ELR (cell line): ENCODE data around the gene LRRC26.

ENCODE experiments used
- DNase-seq: peaks from one replicate; pipeline ENCODE4 v3.0.0-alpha.2; 2015; ENCODE audit warnings: low read depth

The LRRC26 gene

DNA sequence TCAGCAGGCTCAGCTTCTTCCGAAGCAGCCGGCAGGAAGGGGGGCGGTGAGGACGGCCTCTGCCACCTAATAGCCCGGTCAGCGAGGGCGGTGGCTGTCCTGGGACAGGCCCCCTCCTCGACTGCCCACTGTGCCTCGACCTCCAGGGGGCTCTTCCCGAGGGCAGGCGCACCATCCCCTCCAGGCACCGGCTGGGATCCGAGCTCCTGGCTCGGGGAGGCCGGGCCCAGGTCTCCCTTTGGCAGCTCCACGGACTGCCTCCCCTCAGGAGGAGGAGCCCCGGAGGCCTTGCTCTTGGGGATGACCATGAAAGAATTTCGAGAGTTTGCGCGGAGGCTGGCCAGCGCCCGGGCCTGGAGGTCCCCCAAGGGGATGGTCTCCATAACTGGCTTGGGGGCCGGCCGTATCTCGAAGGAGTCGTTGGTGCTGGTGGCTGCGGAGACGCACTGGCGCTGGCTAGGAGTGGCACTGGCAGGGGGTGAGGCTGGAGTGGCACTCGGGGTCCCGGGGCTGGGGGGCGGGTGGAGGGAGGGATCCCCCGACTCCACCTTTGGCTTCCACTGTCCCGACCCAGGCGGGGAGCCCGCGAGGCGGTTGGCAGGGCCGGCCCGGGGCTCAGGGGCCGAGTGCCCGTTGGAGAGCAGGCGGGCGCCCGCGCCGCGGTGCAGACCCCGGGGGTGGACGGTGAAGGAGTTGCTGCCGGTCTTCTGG, 29.7 kb upstream of the LRRC26 start:
- peak; percentile 40 for DNase-seq

DNA sequence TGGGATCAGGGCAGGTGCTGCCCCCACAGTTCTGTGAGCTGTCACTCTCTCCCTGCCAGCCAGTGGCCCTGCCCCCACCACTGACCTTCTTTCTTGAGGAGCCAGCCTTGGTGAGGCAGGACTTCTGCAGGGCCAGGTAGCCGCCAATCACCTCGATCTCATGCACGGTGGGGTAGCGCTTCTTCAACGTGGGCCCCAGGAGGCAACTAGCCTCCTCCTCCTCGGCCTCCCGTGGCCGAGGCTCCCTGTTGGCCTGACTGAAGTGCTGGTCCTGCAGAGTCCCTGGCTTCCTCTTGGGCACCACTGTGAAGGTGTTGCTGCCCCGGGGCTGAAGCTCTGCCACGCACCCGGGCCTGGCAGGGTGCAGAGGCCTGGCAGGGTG, 29.0 kb upstream of the LRRC26 start:
- no peak for DNase-seq

DNA sequence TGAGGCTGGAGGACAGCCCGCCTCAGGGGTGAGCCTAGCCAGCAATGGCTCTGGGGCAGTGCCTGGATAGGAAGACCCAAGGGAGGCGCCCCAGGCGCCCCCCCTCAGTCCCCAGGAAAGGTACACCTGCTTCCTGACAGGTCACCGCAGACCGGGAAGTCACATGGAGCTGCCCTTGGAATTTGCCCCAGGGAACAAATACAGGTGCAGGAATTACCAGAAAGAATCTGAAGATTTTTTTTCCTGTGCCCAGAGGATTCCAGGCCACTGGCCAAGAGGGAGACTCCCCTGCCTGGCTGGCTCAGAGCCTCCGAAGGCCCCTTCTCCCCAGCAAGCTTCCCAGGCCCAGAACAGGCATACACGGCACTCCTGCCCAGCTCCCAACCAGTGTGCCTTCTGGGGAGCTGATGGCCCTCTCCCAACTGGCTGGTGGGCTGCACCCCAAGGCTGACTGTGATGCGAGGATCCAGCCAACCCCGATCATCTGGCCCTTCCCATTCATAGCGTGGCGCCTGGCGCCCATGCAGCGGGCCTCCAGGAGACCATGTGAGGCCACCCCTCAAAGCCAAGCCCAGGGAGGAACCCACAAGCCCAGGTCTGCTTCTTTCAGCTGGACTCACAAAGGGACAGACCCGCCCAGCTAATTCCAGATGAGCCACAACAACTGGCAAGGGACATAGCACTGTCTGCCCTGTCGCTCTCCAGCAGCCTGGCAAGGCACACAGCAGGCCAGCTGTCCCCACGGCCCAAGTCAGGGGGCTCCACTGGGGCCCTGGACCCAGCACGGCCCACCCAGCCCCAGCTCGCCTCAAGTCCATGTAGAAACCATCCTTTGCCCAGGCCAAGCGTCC, 28.4 kb upstream of the LRRC26 start:
- no peak for DNase-seq

DNA sequence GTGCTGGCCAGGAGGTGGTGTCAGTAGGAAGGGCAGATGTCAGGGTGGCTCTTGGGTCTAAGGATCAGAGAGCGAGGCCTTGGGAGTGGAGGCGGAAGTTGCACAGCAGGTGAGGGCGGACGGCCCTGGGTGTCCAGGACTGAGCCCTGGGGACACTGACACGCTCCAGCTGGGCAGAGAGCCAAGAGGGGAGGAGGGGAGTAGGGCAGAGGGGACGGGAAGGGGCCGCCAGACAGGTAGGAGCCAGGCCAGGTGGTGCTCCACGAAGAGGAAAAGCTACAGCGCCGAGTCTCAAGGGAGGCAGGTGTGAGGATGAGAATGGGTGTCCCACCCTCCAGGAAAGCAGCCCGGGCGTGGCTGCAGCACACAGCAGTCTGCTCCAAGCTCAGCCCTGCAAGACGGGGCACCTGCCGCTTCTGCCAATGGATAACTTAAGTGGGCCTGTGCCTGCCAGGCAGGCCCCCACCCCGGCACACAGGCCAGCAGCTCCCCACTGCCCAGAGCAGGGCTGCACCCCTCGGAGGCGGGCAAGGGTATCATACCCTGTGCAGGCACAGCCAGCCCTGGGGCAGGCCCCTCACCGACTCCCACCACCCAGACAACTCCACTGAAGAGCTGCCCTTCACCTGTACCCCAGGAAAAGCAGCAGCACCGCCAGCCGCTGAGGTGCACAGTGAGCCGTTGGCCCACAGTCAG, 25.8 kb upstream of the LRRC26 start:
- no peak for DNase-seq

DNA sequence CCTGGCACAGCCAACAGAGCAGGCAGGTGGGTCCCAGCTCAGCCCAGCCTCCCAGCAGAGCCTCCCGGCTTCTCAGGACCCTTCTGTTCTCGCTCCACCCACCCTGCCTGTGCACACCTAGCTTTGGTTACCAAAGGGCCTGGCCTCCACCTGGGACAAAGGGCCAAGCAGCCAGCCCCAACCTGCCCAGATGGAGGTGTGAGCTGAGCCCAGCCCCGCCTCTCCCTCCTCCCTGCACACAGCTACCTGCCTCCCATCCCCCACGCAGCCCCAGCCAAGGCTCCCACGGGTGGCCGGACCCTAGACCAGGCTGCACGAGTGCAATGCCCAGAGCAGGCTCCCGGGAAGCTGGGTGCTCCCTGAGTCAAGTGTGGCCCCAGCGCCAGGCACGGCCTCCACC, 25.1 kb upstream of the LRRC26 start:
- DNase-seq, result no peak

DNA sequence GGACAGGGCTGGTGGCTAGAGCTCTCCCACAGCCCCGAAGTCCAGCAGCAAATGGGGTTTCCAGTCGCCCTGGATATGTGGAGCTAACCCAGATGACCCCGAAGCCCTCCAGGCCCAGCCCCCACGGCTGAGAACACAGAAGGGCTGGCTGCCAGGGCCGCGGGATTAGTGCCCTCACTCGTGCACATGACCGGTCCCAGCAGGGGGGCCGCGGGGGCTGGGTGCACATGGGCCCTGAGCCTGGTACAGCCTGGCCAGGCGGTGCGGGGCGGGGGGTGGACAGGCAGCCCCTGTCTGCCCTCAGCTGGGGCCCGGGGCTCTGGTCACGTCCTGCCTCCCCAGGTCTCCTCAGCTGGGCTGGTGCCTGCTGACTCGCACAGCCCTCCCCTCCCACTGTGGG, 24.5 kb upstream of the LRRC26 start:
- no peak for DNase-seq

DNA sequence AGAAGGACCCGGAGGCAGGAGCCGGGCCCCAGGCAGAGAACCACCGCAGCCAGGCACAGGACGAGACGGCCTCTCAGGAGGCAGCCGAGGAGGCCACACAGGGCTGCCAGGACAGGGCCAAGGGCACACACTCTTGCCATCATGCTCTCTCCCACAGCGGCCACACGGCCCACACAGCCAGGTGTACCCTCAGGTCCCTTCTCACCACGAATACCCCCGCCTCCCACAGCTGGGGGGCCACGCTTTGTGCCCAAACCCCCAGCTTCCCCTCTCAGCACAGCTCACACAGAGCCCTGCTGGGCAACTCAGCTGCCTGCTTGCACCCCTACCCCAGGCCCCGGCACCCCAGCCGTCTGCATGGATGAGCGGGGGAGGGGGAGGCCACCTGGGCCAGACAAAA, 23.9 kb upstream of the LRRC26 start:
- DNase-seq, result no peak

DNA sequence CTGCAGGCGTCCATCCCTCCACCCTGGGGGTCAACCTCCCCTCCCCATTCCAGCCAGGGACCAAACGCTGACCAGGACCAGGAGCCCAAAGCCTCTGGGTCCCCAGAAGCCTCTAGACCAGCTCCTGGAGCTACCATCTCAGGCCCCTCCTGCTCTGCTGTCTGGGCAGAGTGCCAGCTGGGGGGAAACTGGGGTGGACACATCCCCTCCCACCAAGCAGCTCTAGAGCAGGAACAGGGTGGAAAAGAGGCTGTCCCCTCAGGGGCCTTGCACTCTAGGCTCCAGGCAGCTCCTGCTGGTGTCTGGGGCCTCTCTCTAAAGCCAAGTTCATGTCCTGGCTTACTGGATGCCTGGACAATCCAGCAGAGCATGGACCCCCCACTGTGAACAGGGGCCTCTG, 23.0 kb upstream of the LRRC26 start:
- DNase-seq, result no peak

DNA sequence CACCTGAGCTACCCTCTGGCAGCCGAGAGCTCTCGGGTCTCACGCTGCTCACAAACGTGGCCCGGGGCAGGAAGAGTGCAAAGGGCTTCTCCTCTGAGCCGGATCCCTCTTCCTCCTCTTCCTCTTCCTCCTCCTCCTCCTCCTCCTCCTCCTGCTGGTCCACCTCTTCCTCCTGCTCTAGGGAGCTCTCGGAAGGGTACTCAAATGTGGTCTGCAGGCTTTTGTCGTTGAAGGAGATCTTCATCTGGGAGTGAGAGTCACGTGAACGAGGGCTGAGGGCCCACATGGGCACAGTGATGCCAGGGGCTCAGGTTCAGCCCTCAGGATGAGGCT, 22.6 kb upstream of the LRRC26 start:
- no peak for DNase-seq

DNA sequence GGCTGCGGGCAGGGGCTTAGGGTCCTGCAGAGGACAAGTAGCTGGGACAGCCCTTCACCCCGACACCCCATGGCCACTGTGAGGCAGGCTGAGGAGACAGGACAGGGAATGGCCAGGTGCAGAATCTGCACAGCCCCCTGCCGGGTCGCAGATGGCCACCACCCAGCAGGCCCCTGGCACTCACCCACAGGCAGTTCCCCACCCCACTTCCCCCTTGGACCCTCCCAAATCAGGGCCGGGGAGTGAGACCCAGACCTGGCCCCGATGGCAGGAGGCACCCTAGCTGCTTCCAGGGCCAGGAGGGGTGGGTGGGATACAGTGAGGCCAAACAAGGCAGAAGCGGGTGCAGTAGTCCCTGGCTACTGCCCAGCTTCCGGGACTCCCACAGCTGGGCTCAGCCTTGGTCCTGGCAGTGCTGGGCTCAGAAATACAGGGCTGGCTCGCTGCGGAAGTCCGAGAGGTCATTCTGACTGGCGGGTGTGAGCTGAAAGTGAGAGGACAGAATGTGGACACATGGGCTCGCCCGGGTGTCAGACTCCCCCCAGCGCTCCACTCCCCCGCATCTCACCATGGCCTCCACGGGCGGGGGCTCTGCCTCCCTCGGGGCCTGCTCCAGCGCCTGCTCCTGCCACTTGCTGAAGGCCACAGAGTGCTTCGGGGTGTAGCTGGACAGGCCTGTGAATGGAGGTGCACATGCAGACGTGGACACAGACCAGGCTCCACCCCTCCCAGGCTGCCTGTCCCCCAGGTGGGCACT, 22.0 kb upstream of the LRRC26 start:
- no peak for DNase-seq

DNA sequence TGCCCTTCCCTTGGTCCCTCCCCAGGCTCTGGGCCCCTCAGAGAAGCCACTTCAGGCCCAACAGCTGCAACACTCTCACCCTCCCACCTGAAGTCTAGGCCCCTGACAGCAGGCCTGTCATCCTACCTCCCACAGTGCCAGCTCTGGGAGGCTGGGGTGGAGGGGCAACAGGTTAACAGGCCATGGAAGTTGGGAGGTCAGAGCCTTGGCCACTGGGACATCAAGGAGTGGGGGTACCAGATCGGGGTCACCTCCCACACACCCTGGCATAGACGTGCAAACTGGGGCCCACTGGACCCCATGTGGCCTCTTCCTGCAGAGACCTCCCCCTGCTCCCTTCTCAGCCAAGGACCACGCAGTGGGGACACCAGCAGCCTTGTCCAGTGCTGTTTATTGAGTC, 21.4 kb upstream of the LRRC26 start:
- no peak for DNase-seq

DNA sequence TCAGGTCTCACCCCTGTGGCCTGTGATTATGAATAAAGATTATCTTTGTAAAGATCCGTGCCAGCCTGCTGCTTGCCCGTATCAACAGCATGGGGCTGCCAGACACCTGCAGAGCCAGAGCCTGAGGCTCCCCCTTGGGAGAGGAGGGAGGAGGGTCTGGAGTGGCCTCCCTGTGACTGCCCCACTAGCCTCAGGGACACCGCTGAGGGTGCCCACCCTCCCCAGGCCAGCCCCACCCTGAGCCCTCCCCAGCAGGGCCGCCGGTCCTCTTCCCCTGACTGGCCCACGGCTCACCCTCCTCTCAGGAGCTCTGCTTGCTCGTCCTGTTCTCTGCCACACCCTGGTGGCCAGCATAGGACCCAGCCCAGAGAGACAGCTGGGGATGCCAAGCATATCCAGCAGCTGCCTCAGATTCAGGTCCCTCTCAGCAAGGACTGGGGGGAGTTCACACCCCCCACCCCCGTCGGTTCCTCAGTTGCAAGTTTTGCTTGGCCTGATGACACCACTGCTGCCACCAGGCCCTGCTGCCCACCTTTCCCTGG, 20.5 kb upstream of the LRRC26 start:
- DNase-seq, result no peak

DNA sequence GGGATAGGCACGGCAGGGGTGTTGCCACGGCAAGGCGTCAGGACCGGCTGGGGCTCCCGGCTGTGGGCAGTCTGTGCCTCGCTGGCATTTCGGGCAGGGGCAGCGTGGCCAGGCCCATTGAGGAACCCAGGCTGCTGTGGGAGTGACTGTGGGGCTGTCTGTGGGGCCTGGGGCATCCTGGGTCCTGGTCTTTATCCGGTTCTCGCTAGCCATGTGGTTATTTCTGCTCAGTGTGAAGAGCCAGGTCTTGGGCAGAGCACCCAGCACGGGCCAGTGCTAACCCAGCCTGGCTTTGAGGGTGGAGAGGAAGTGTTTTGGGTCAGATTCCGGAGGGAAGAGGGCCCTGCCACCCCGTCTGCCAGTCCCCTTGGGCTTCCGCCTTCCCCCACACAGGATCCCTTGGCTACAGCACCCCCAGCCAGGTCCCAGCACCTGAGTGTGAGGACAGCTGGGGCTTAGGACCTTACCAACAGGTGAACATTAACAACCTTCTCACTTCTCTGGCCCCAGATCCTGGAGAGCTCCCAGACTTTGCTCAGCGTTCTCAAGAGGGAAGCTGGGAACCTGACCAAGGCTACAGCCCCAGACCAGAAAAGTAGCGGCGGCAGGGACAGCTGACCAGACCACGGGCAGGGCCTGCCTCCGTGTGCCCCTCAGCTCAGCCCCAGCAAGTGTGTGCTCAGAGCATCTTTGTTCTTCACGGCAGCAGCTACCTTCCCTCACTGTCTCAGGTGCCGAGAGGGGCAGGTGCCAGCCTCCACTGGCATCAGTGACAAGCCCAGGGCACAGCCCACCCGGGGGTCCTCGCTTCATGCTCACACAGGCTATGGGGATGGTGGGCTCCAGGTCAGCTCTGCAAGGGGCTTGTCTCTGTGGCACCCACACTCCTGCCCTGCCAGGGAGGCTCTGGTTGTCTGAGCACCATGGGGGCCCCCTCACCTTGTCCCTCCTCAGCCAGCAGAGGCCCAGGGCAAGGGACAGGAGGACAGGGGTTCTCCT, 19.7 kb upstream of the LRRC26 start:
- DNase-seq, result no peak

DNA sequence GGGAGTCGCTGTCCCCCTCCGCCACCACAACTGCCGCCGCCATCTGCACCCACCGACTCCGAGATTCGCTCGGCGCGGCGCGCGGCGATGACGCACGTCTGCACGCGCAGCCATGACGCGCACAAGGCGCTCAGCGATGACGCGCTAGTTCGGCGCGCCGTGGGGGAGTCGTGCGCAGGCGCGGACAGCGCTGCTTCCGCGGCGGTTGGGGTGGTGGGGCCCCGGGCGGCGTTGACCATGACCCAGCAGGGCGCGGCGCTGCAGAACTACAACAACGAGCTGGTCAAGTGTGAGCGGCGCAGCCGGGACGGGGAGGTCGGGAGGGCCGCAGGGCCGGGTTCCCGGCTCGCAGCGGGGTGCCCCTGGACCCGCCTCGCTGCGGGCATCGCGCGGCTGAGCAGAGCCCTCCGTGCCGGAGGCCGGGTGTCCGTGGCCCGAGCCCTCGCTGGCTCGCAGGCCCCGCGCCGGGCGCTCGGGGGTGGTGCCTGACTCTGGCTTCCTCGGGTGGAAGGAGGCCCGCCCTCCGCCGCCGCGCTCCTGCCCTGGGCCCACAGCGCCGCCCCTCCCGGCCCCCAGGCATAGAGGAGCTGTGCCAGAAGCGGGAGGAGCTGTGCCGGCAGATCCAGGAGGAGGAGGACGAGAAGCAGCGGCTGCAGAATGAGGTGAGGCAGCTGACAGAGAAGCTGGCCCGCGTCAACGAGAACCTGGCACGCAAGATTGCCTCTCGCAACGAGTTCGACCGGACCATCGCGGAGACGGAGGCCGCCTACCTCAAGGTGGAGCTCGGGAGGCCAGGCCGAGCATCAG, 18.8 kb upstream of the LRRC26 start, which contains the start of the genes ANAPC2 and SSNA1:
Gene ANAPC2 (minus strand): TSS at position 71 of the 807 bp plus-strand sequence. CDS start 28 bp downstream, at position 43.
Gene SSNA1 (plus strand): TSS at position 187 of the 807 bp plus-strand sequence. CDS start 51 bp downstream, at position 238.
- DNase-seq, result peak; percentile 95

DNA sequence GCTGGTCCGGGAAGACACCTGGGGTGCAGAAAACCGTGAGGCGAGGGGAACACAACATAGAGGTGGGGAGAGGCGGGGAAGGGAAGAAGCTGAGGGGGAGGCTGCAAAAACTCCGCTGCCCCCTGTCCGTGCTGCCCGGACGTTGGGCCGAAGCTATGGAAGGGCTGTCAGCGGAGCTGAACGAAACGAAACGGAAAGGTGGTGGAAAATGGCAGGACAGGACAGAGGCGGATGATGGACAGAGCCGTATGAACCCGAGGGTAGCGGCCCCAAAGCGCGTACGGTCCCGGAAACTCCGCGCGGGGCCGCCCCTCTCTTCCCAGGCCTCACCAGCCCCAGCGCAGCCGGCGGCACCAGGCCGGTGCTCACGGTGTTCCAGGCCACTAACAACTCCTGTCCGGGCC, 18.2 kb upstream of the LRRC26 start:
- DNase-seq, result no peak

DNA sequence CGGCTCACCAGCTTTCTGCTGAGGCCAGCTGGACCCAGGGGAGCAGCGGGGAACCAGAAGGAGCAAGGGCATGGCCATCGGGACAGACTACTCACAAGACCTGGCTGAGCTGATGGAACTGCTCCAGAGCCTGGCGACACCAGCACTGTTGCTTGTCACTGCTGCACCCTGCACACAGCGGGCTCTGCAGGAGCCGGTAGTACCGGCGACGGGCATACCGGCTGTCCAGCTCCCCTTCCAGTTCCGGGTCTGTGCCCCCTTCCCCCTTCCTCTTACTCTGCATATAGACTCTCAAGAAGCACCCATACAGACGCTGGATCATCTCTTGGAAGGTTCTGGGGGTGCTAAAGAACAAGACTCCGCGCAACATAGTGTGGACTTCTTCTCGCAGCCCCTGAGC, 17.5 kb upstream of the LRRC26 start:
- DNase-seq, result no peak

DNA sequence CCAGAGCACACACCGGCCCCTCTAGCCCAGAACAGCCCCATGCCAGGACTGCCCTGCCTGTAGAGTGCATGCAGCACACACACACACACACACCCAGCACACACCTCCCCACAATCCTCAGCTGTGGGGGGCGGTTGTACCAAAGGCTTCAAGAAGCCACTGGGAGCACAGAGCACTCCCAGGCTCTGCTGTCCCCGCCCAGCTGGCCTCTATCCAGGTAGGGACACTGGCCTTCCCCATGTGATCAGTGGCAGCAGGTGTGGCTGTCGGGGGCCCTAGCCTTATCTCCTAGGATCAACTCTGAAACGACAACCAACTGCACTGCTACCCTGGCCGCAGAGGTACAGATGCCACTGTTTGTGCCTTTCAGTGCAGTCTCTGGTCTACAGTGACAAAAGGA, 16.5 kb upstream of the LRRC26 start:
- no peak for DNase-seq

DNA sequence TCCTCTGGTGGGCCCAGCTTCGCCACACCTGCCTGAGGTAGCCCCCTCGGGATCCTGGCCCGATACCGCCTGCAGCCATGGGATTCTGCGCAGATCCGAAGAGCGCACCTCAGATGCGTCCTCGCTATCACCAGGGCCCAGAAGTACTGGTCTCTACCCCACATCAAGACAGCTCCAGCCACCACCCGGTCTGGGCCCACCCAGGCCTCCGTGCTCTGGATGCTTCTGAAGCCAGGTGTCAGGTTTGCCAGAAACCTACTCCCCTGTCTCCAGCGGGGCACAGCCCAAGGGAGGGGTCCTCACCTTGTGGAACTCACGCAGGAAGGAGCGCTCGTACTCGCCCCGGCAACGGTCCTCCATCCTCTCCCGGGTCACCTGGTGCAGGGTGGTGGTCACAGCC, 16.1 kb upstream of the LRRC26 start:
- DNase-seq, result no peak

DNA sequence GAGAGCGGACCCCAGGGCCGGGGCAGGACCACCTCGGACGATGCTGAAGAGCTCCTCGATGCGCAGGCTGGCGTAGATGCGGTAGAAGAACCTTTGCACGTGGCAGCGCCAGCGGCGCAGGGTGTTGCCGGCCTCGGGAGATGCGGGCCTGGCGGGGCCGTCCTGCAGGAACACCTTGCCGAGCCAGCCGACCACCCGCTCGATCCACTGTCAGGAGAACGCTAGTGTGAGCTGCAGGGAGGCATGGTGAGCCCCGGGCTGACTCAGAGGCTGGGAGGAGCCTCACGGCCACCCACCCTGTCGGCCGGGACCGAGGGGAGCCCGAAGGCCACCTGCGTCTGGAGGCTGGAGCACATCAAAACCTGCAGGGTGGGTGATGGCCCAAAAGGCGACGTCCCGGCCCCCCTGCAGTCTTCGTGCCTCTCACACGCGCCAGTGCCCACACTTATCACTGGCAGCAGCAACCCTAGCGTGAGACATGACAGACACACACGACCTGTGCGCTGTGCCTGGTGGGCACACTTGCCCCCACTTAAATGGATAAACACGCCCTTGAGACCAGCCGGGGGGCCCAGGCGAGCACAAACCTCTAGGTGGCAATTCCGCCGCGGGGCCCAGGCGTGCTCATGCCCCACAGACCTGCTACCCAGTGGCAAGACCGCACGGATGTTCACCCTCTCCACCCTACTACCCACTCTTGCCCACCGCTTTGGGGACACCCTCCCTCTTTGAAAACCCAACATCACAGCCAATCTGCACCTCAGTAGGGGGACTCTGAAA, 15.2 kb upstream of the LRRC26 start:
- no peak for DNase-seq
